ENCODE measurements around the gene ZNF785. TPM values are rescaled to one million over a fixed set of nuclear protein-coding genes. Genes with fewer than 3 reads are reported as not detected.

ZNF785 gene
- total and polyA plus RNA-seq, 4 experiments from 2014 or later, result 1.7 to 34.2 (median 18.4) TPM

DNA sequence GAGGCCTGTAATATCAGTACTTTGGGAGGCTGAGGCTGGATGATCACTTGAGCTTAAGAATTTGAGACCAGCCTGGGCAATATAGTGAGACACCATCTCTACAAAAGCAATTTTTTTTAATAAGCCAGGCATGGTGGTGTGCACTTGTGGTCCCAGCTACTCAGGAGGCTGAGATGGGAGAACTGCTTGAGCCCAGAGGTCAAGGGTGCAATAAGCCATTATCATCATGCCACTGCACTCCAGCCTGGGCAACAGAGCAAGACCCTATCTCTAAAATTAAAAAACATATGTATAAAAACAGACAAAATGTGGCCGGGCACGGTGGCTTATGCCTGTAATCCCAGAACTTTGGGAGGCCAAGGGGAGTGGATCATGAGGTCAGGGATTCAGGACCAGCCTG, 3.2 kb upstream of the ZNF785 start:
- Mint-ChIP-seq H3K4me1 (peaks cover 9 to 34% (median 22%) of the 10 kb centered on the region in 4 donors), H3K36me3 (peaks cover 0 to 4% of the 10 kb centered on the region in 2 donors), H3K27me3 (no peaks in the 10 kb centered on the region), H3K4me3 (no peak overlapping the region), H3K27ac (peak overlapping the region in 1 of 7 donors; percentile 2), H3K9me3 (no peaks in the 10 kb centered on the region)
- intact Hi-C loops (cut with micrococcal nuclease), result no loop called here
- no peak for DNase-seq
- Histone ChIP-seq H3K4me1 (ENCODE audit: insufficient read depth, low read length) (peaks cover 21% of the 10 kb centered on the region), H3K36me3 (ENCODE audit: insufficient read depth, low read length) (no peaks in the 10 kb centered on the region), H3K27me3 (ENCODE audit: insufficient read depth, low read length) (no peaks in the 10 kb centered on the region), H3K27ac (ENCODE audit: low read depth, low read length) (no peak overlapping the region), H3K4me3 (ENCODE audit: low read length in 2 of 2) (no peak overlapping the region), H3K9me3 (ENCODE audit: control insufficient read depth in 1 of 2, low read length in 2 of 2) (no peaks in the 10 kb centered on the region)
- ChIA-PET CTCF (ENCODE audit: partially characterized antibody) (no interaction called here), POLR2A (ENCODE audit: partially characterized antibody) (interaction anchor here (5.4 kb wide), 1 partner anchor 17 kb away, joined by 67 read pairs; the partner anchor contains the start of gene ZNF688)

- Histone ChIP-seq H3K9me3 (ENCODE audit: control insufficient read depth in 1 of 2, low read length in 2 of 2) (no peaks in the 10 kb centered on the region), H3K36me3 (ENCODE audit: insufficient read depth, low read length) (peaks cover 3% of the 10 kb centered on the region), H3K4me3 (ENCODE audit: low read length in 2 of 2) (peak overlapping the region; percentile 73 to 97), H3K27me3 (ENCODE audit: insufficient read depth, low read length) (no peaks in the 10 kb centered on the region), H3K27ac (ENCODE audit: low read depth, low read length) (peak overlapping the region; percentile 79), H3K4me1 (ENCODE audit: insufficient read depth, low read length) (peaks cover 21% of the 10 kb centered on the region)
- Mint-ChIP-seq H3K36me3 (peaks cover 4 to 15% of the 10 kb centered on the region in 2 donors), H3K9me3 (no peaks in the 10 kb centered on the region), H3K4me1 (peaks cover 9 to 38% (median 26%) of the 10 kb centered on the region in 4 donors), H3K27ac (peak overlapping the region; percentile 43 to 87 (median 76)), H3K27me3 (no peaks in the 10 kb centered on the region), H3K4me3 (peak overlapping the region; percentile 64 to 96 (median 88))
- intact Hi-C loops (cut with micrococcal nuclease), result loop anchor here (1.0 kb wide), 5 partner anchors 13 to 155 kb away; partner anchors contain the start of genes DCTPP1, PRR14, ZNF689 and ZNF764
- DNase-seq, result no peak
- ChIA-PET POLR2A (ENCODE audit: partially characterized antibody) (interaction anchor here (0.6 to 5.4 kb wide), 21 partner anchors 9 to 229 kb away, joined by 3 to 67 read pairs (median 5); partner anchors contain the start of genes DCTPP1, FBRS, ITGAL and PRR14), CTCF (ENCODE audit: partially characterized antibody) (interaction anchor here (0.9 to 2.8 kb wide), 10 partner anchors 13 to 156 kb away, joined by 3 to 11 read pairs (median 5); partner anchors contain the start of genes DCTPP1, PRR14 and ZNF689)
Observed at GRCh38 chr16:30585022-30585399, 486 bp downstream of the ZNF785 start.

GRCh38 chr16:30582611-30583340, 2.7 kb downstream of the ZNF785 start:
- Mint-ChIP-seq H3K27me3 (no peaks in the 10 kb centered on the region), H3K4me1 (peaks cover 9 to 38% (median 25%) of the 10 kb centered on the region in 4 donors), H3K9me3 (no peaks in the 10 kb centered on the region), H3K4me3 (peak overlapping the region in 2 of 8 donors; percentile 6 to 15), H3K36me3 (peaks cover 8 to 15% of the 10 kb centered on the region in 2 donors), H3K27ac (no peak overlapping the region)
- intact Hi-C loops (cut with micrococcal nuclease), result no loop called here
- ChIA-PET POLR2A (ENCODE audit: partially characterized antibody) (interaction anchor here (1.7 kb wide), 1 partner anchor 11 kb away, joined by 6 read pairs; the partner anchor contains the start of gene ZNF688), CTCF (ENCODE audit: partially characterized antibody) (interaction anchor here (1.8 kb wide), 1 partner anchor 47 kb away, joined by 5 read pairs; no protein-coding TSS in a partner anchor)
- Histone ChIP-seq H3K36me3 (ENCODE audit: insufficient read depth, low read length) (peaks cover 6% of the 10 kb centered on the region), H3K27ac (ENCODE audit: low read depth, low read length) (no peak overlapping the region), H3K9me3 (ENCODE audit: control insufficient read depth in 1 of 2, low read length in 2 of 2) (no peaks in the 10 kb centered on the region), H3K4me3 (ENCODE audit: low read length in 2 of 2) (no peak overlapping the region), H3K27me3 (ENCODE audit: insufficient read depth, low read length) (no peaks in the 10 kb centered on the region), H3K4me1 (ENCODE audit: insufficient read depth, low read length) (peaks cover 21% of the 10 kb centered on the region)
- no peak for DNase-seq

- DNase-seq, result no peak
- CTCF ChIA-PET (ENCODE audit: partially characterized antibody), result interaction anchor here (0.6 kb wide), 1 partner anchor 10 kb away, joined by 3 read pairs; no protein-coding TSS in a partner anchor
- Histone ChIP-seq H3K27ac (ENCODE audit: low read depth, low read length) (no peak overlapping the region), H3K36me3 (ENCODE audit: insufficient read depth, low read length) (peaks cover 6% of the 10 kb centered on the region), H3K9me3 (ENCODE audit: control insufficient read depth in 1 of 2, low read length in 2 of 2) (no peaks in the 10 kb centered on the region), H3K27me3 (ENCODE audit: insufficient read depth, low read length) (no peaks in the 10 kb centered on the region), H3K4me3 (ENCODE audit: low read length in 2 of 2) (no peak overlapping the region), H3K4me1 (ENCODE audit: insufficient read depth, low read length) (peaks cover 15% of the 10 kb centered on the region)
- intact Hi-C loops (cut with micrococcal nuclease), result no loop called here
- no peak overlapping the region for H3K4me3 Mint-ChIP-seq
- no peaks in the 10 kb centered on the region for H3K27me3 Mint-ChIP-seq
- H3K9me3 Mint-ChIP-seq, result no peaks in the 10 kb centered on the region
- POLR2A ChIA-PET (ENCODE audit: partially characterized antibody), result interaction anchor here (1.6 to 1.7 kb wide), 2 partner anchors 9 to 10 kb away, joined by 6 read pairs; partner anchors contain the start of gene ZNF688
- H3K36me3 Mint-ChIP-seq, result peaks cover 8 to 15% of the 10 kb centered on the region in 2 donors
- peak overlapping the region in 1 of 7 donors; percentile 29 for H3K27ac Mint-ChIP-seq
- peaks cover 9 to 28% (median 20%) of the 10 kb centered on the region in 4 donors for H3K4me1 Mint-ChIP-seq
Observed at GRCh38 chr16:30581457-30581856, 4.0 kb downstream of the ZNF785 start.

- no peaks in the 10 kb centered on the region for H3K9me3 Mint-ChIP-seq
- no peak for DNase-seq
- Histone ChIP-seq H3K36me3 (ENCODE audit: insufficient read depth, low read length) (peaks cover 8% of the 10 kb centered on the region), H3K4me3 (ENCODE audit: low read length in 2 of 2) (no peak overlapping the region), H3K9me3 (ENCODE audit: control insufficient read depth in 1 of 2, low read length in 2 of 2) (no peaks in the 10 kb centered on the region), H3K27me3 (ENCODE audit: insufficient read depth, low read length) (no peaks in the 10 kb centered on the region), H3K27ac (ENCODE audit: low read depth, low read length) (no peak overlapping the region), H3K4me1 (ENCODE audit: insufficient read depth, low read length) (peaks cover 23% of the 10 kb centered on the region)
- peaks cover 9 to 30% (median 18%) of the 10 kb centered on the region in 4 donors for H3K4me1 Mint-ChIP-seq
- no peaks in the 10 kb centered on the region for H3K27me3 Mint-ChIP-seq
- intact Hi-C loops (cut with micrococcal nuclease), result loop anchor here (5.0 kb wide), 1 partner anchor 53 kb away; no protein-coding TSS in a partner anchor
- H3K36me3 Mint-ChIP-seq, result peaks cover 4 to 5% of the 10 kb centered on the region in 2 donors
- peak overlapping the region in 3 of 7 donors; percentile 17 to 70 (median 48) for H3K27ac Mint-ChIP-seq
- ChIA-PET POLR2A (ENCODE audit: partially characterized antibody) (interaction anchor here (0.6 to 1.5 kb wide), 3 partner anchors 39 to 387 kb away, joined by 3 to 5 read pairs (median 3); partner anchors contain the start of genes DCTPP1 and ZNF747), CTCF (ENCODE audit: partially characterized antibody) (interaction anchor here (0.7 to 1.2 kb wide), 3 partner anchors 17 to 55 kb away, joined by 3 to 4 read pairs (median 4); no protein-coding TSS in a partner anchor)
- peak overlapping the region in 1 of 8 donors; percentile 8 for H3K4me3 Mint-ChIP-seq
Observed at GRCh38 chr16:30574678-30575077, 10.8 kb downstream of the ZNF785 start.

GRCh38 chr16:30571445-30572322, 13.8 kb downstream of the ZNF785 start, which contains the start of gene ZNF688:
ZNF688 (minus strand) TSS chr16:30571714; CDS start chr16:30571629, 85 bp downstream.
- H3K9me3 ChIP-seq (ENCODE audit: control insufficient read depth in 1 of 2, low read length in 2 of 2), result no peaks in the 10 kb centered on the region
- Mint-ChIP-seq H3K36me3 (peaks cover 0 to 7% of the 10 kb centered on the region in 2 donors), H3K4me3 (peak within 1 kb of the TSS; percentile 86 to 96 (median 91)), H3K9me3 (no peaks in the 10 kb centered on the region), H3K27me3 (no peaks in the 10 kb centered on the region), H3K4me1 (peaks cover 23 to 54% (median 38%) of the 10 kb centered on the region in 4 donors), H3K27ac (peak within 1 kb of the TSS; percentile 96 to 97 (median 97))
- H3K27ac ChIP-seq (ENCODE audit: low read depth, low read length), result peak within 1 kb of the TSS; percentile 90
- intact Hi-C loops (cut with micrococcal nuclease), result loop anchor here (1.0 to 5.0 kb wide), 10 partner anchors 13 to 141 kb away; partner anchors contain the start of genes DCTPP1, FBRS, PRR14 and SRCAP
- peak within 1 kb of the TSS; percentile 65 to 71 for H3K4me3 ChIP-seq (ENCODE audit: low read length in 2 of 2)
- peaks cover 4% of the 10 kb centered on the region for H3K36me3 ChIP-seq (ENCODE audit: insufficient read depth, low read length)
- no peaks in the 10 kb centered on the region for H3K27me3 ChIP-seq (ENCODE audit: insufficient read depth, low read length)
- peak; percentile 94 to 100 (median 97) for DNase-seq
- ChIA-PET POLR2A (ENCODE audit: partially characterized antibody) (interaction anchor here (0.7 to 3.7 kb wide), 32 partner anchors 9 to 506 kb away, joined by 3 to 188 read pairs (median 8); partner anchors contain the start of genes ALDOA, DCTPP1, FBRS and ITGAL), CTCF (ENCODE audit: partially characterized antibody) (interaction anchor here (0.6 to 2.8 kb wide), 12 partner anchors 9 to 143 kb away, joined by 3 to 26 read pairs (median 5); partner anchors contain the start of genes DCTPP1, FBRS, ZNF747 and ZNF764)
- H3K4me1 ChIP-seq (ENCODE audit: insufficient read depth, low read length), result peaks cover 53% of the 10 kb centered on the region

Data from CD4-positive, alpha-beta memory T cell (primary cell).